Gastroesophageal sphincter (tissue), 3 donors: ENCODE results near the gene MSANTD1.

Experiments used
- CTCF ChIP-seq, 4 experiments: fragments of 200-600 bp in 2 of 4; fragments of 450-650 bp in 2 of 4; sonication (generic) in 1 of 4; IDR thresholded peaks; one replicate each; pipeline ENCODE4 v1.5.1; 2017 to 2019; ENCODE audit warnings: antibody characterized with exemption in 4 of 4, mild to moderate bottlenecking in 2 of 4, moderate library complexity in 2 of 4
- EP300 ChIP-seq: sonication (generic); formaldehyde crosslinking; IDR thresholded peaks from one replicate; pipeline ENCODE4 v1.6.1; 2017; ENCODE audit warnings: antibody characterized with exemption, mild to moderate bottlenecking
- POLR2A ChIP-seq, 2 donors: fragments of 450-650 bp; IDR thresholded peaks; one replicate each; pipeline ENCODE4 v1.6.1; 2017; ENCODE audit warnings: antibody characterized with exemption in 2 of 2, mild to moderate bottlenecking in 2 of 2, moderate library complexity in 1 of 2
- POLR2AphosphoS5 ChIP-seq: sonication (generic); formaldehyde crosslinking; IDR thresholded peaks from one replicate; pipeline ENCODE4 v1.6.1; 2017; ENCODE audit warnings: antibody characterized with exemption

GRCh38 chr4:3254302-3255131 lies 5.6 kb downstream of the MSANTD1 start:
- TF ChIP-seq POLR2A (IDR thresholded peaks at IDR 0.05), result no peak
- TF ChIP-seq POLR2AphosphoS5, result no peak
- no peak for TF ChIP-seq CTCF (IDR thresholded peaks at IDR 0.05)
- no peak for TF ChIP-seq EP300
